Stimulated activated CD8-positive, alpha-beta memory T cell treated with anti-CD3 and anti-CD28 coated beads, Interleukin-7, amount 100 ng/mL, for 24 hours (primary cell): Measurements from ENCODE around the gene AQR.

Source experiments
- DNase-seq: peaks from one replicate; pipeline ENCODE4 v3.0.0-alpha.2; 2020; ENCODE audit warnings: low read depth

AQR gene

DNA sequence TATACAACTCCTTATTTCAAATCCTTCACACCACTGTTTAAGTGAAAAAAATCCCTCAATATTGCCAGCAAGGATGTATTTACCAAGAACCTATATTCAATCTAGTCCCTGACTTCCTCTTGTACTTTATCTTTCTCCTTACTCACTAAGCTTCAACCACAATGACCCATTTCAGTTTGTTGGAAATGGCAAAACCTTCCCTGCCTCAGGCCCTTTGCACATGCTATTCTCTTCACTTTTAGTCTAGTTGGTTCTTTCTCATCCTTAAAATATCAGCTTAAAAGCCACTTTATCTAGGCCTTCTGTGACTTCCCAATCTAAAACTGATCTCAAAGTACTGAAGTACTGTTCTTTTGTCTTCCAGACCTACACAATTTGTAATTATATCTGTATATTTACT is 92.9 kb downstream of the AQR start:
- no peak for DNase-seq

DNA sequence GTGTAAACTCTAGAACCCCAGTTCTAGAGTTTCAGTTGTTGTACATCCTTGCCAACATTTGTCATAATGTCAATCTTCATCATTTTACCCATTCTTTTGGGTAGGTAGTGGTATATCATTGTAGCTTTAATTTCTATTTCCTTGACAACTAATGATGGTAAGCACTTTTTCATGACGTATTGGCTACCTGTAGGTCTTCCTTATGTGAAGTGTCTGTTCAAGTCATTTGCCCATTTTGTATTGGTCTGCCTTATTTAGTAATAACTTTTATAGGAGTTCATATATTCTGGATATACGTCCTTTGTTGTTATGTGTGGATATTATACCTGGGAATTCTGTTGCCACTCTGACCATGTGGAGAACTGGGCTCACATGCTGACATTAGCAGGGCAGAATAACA is 100.4 kb downstream of the AQR start:
- no peak for DNase-seq

DNA sequence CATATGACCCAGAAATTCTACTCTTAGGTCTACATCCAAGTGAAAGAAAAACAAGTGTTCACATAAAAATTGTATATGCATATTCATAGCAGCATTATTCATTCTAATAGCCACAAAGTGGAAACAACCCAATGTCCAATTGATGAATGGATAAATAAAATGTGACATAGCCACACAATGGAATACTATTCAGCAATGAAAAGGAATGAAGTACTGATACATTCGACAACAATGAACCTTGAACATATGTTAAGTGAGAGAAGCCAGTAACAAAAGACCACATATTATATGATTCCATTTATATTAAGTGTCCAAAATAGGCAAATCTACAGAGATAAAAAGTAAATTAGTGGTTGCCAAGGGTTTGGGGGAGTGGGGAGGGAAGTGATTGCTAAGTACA is 104.0 kb downstream of the AQR start:
- DNase-seq = no peak

DNA sequence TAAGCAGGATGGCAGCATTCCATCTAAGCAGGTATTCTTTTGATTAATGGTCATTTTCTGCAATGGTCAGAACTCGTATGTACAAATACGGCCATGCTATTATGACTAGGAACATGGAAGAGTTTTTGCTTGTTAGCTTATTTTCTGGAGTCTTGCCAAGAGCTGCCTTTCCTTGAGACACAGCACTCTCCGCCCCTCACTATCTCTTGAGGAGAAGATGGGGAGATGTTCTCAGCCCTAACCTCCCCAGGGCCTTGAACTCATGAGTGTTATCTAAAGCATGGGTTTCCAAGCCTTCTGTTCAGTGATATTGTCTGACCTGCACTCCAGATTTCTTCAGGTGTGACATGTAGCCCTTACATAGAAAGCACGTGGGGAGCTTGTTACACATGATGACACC is 108.3 kb downstream of the AQR start:
- no peak for DNase-seq

DNA sequence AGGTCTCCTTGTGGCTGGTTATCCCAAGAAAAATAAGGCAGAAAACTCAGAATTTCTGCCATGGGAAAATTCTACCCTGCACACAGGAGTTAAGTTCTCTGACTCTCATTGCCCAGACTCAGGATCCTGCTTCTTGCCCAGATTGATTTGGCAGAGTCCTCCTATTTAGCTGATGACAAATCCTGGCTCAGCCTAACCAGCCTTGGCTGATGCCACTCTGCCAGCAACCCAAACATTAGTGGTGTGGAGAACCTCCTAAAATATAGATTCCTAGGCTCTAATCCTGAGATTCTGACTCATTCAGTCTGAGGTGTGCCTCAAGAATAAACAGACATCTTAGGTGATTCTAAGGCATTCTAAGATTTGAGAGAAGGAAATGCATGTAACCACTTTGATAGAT is 113.6 kb downstream of the AQR start:
- no peak for DNase-seq

DNA sequence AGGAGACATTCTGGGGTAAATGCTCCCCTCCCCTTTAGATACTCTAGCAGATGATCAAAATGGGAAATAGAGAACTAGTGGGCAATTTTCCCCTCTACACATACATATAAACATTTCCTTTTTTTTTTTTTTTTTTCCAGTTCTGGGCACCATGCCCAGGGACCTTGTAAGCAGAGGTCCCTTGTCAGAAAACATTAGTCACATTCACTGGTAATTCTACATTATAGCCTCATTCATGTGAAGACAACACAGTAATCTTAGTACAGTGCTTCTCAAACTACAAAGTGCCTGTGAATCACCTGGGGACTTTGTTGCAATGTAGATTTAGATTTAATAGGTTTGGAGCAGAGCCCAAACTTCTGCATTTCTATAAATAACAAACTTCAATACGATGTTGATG is 114.1 kb downstream of the AQR start:
- DNase-seq = no peak

DNA sequence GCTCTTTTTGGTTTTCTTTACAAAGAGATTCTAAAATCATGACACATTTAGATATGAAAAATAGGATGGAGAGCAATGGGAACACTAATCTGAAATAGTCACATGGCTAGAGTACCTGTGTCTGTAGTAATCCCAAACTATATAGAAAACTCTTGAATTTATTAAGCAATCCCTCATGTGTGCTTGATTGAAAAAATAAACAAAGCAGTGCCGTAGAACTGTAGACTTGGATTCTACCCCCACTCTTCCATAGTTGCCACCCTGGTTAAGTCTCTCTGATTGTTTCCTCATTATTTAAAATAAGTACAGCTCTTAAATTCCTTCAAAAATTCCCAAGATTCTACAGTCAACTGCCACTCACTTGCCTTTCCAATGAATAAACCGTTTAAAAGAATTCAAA is 115.3 kb downstream of the AQR start:
- no peak for DNase-seq

DNA sequence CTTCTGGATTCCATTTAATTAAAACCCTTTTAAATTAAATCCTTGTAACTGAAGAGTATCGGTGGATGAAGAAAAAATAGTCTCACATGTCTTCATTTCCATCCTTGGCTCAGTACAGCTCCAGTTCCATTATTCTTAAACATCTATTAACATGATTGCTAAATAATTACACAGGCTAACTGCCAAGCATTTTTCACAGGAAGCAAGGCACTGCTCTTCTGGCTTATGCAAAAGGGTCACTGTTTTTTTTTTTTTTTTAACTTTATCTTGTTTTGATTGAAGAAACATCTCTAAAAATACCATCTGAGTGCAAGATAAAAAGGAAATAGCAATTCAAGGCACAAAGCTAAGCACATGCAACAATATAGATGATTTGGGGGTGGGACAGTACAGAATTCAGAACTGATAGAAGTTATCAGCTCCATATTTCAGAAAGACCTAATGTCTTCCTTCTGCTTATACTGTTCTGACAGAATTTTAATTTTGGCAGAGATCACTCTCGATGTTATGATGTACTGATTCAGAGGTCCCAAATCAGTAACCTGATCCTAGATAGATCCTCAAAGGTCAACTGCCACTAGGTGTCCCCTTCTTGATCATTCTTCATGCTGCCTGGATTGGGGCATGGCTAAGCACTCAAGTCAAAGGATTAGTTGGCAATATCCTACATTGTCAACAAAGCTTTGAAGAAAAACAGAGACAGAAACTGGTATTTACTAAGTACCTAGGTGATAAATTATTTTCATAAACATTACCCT is 116.4 kb downstream of the AQR start:
- DNase-seq = no peak

DNA sequence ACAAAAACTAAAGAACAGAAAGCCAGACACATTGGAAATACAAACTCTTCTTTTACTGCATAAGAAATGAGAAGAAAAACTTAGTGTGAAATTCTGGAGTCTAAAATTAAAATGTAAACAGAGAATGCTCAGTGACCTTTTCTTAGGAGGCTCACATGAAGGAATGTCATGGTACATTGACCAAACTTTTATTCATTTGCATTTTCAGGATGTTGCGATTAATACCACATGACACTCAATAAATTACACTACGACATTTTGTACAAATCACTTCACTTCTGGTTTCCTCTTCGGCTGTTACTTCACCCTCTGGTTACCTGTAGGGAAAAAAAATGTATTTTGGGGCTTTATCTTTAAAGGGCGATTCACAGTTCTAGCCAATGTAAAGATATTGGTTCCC is 117.8 kb downstream of the AQR start:
- no peak for DNase-seq

DNA sequence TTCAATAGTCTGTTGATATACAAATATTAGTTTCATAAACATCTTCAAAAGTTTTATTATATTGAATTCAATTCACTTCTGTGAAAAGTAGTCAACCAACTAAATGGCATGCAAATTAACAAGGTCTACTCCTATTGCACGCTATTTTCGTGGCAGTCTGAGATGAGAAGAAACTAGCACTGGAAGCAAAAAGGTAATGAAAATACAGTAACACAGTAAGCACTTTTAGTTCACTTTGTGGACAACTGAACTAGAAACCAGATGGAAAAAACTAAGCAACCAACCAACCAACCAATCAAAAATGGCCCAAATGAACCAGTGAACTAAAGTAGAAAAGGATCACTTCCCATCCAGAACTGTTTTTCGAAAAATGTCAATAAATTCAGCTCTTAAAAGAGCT is 118.5 kb downstream of the AQR start:
- no peak for DNase-seq

DNA sequence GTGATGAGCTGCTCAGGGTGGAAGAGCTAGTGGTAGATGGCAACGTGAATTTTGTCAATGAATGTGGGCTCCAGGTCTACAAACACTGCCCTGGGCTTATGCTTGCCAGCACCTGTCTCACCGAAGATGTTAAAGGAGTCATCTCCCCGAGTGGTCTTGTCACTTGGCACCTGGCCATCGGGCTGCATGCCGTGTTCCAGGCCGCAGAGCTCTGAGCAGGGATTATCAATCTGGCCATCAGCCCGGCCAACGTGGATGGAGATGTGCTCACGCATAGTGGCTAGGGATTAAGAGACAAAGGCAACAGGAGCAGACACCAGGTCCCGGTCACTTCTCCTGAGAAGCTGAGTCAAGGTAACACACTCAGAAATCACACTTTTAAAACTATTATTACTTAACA is 119.4 kb downstream of the AQR start:
- DNase-seq = no peak

DNA sequence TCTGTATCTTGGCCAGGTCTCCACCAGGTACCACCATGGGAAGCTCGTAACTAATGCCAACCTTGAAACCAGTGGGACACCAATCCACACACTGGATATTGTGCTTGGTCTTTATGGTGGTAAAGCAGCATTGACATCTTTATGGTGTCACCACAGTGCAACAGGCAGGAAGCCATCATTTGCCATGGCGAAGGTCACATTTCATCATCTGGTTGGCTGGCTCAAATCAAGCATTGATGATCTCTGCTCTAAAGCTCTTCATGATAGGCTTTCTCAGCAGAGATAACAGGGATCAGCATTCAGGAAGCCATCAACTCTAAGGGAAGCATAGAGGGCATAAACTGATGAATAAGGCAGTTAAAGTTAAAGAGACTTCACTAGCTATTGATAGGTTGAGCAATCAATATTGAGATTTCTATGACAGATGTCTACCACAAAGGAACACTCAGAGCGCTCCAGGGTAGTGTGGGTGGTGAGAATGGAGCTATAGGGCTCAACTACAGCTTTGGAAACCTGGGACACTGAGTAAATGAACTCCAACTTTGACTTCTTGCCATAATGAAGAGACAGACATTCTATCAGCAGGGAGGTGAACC is 120.1 kb downstream of the AQR start:
- no peak for DNase-seq

DNA sequence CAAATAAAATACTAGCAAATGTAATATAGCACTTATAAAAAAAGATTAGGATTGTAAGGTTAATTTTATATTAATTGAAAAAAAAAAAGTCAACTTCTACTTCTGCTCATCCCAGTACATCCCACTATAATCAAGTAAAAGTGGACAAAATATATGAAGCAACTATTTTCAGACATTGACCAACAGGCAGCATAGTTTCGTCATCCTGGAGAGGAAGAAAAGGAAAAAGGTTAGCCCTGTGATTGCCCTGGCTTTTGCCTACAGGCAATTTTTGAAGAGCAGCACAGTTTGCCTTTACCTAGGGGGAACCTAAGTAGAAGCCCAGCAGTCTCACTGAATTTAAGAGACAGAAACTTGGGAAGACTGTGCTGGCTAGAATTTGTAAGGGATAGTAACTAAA is 121.9 kb downstream of the AQR start:
- DNase-seq = no peak

DNA sequence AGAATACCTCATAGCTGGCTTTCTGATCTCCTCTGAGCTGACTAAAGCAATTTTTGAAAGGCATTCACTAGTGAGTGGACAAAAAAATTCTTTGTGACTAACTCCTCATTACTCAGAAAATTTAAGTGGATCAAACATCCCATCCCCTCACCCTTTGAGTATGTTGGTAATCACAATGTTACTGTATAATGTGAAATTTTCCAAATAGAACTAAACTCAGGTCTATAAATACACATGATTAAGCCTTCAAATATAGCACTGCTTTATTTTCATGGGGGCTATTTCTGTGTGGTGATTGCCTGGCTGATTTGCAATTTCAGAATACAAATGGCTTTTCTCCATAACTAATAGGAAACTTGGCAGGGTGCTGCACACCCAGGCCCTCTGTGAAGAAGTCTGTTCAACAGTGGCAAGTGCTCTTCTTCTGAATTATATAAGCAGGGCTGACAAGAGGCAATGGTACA is 128.2 kb downstream of the AQR start:
- DNase-seq = no peak

DNA sequence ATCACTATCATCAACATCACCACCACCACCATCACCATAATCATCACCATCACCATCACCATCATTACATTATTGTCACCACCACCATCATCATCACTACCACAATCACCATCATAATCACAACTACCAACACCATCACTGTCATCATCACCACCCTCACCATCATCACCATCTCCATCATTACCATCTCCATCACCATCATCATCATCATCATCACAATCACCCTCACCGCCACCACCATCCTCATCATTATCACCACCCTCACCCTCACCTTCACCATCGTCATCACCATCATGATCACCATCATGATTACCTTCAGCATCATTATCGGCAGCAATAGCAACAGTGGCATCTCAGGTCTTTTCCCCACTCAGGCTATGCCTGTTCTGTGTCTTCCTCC is 131.3 kb downstream of the AQR start:
- DNase-seq = no peak

DNA sequence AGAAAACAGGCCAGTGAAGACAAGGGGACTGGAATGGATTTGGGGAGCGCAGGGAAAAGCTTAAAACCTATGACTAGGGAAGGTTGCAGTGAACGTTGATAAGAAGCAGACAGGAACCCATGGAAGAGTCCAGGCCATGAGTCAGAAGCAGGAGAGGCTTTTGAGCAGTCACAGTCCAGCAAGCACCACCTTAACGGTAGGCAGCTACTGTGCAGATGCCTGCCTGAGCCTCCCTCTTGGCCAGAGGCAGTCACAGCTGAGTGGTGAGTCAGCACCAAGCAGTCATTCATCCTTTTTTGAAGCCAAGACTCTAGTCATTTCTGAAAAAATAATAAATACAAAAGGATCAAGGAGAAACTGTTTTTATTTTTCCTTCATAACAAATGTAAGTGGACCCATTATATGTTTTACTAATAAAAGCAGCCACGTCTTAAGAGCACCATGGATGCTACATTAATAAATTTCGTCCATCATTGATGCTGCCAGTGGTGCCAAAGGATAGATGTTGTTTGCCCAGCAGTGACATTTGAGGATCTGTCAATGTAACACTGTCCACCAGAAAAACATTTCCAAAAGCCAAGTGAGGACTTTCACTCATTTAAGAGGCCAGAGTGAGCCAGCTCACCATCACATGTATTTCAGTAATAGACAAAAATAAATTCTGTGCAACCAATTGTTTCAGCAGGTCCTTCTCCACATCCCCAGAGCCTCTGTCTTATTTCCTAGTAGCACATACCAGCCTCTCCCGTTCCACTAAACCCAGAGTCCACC is 132.1 kb downstream of the AQR start:
- DNase-seq = no peak

DNA sequence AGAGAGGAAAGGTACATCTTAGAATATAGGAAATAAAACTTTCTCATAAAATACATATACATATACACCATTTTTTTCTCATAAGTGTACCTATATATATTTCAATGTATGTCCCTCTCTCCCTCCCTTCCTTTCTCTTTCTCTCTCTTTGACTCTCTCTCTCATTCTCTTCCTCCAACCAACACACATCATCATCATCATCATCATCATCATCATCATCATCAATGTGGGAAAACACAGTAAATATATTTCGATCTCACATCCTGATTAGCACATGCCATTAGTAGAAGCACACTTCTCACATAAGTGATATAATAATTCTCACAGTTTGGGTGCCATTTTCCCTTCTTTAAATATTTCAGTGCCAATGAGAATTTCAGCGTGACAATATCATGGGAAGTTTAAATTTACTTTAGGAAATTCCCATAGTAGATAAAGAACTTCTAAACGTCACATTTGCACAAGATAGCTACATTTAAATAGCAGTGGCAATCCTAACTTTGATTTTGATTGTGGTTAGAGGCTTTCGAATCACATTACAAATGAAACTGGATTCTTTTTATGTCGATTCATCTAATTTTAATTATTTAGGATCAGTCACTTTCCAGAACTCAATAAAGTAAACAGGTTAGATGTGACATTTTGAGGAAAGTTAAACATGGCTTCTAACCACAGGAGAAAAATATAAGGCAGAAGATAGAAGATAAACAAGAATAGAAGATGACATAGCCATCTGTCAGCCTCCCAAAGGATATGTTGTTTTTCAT is 141.2 kb downstream of the AQR start:
- no peak for DNase-seq

DNA sequence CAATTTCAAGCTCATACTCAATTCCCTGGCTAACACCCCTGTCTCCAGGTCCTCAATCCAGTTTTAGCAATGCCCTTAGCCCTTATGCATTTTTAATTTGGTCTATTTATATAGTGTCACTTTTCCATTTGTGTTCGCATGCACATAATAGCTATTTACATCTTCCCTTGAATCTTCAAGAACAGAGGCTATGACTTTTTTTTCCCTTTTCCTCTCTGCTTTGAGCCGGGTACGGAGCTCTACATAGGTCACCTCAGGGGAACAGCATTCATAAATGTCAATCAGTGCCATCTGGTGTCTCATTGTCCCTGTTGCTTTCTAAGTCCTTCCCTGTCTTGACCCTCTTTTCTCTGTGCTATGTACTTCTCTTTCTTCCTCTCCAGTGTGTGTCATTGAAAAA is 147.7 kb downstream of the AQR start:
- no peak for DNase-seq

DNA sequence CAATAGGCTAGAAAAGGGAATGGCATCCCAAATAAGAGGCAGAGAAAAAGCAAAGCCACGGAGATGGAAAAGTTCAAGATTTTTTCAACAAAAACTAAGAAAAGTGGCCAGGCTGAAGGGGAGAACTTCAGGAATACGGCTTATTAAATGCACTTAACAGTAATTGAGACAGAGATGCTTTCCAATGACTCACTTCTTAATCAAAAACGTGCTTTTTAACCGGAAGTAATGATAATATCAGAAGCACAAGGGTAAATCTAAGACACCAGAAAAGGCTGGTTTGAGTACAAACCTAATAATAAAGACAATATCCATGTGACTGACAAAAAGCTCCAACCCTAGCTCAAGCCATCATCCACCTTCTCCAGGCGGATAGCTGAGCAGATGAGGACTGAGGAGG is 149.4 kb downstream of the AQR start:
- no peak for DNase-seq

DNA sequence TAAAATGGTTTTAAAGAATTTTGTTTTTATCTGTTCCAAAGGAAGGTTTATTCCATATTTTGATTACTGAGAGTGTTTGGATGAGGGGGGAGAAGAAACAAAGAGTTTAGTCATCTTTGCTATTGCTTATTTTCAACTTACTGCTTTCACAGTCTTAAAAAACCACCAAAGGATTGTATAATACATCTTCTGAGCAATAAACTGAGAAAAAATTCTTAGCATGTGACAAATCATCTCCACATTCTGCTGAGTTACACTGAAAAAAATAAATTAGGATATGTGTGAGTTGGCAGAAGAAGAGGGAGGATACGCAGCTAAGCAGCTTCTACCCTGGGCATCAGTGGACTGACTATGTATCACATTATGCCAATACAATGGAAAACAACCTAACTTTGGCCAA is 151.0 kb downstream of the AQR start:
- DNase-seq = no peak

DNA sequence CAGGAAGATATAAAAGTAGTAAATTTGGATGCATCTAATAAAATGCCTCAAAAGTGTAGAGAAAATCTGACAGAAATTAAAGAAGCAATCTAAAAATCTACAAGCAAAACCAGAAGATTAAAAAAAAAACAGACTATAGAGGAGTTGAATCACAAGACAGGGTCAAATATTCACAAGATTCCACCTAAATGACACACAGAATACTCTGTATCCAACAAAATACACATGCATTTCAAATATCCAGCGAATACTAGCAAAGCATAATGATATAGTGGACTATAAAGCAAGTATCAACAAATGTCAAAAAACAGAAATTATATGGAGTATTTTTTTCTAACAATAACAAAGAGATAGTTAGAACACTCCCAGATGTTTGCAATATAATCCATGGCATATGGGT is 153.7 kb downstream of the AQR start:
- no peak for DNase-seq

DNA sequence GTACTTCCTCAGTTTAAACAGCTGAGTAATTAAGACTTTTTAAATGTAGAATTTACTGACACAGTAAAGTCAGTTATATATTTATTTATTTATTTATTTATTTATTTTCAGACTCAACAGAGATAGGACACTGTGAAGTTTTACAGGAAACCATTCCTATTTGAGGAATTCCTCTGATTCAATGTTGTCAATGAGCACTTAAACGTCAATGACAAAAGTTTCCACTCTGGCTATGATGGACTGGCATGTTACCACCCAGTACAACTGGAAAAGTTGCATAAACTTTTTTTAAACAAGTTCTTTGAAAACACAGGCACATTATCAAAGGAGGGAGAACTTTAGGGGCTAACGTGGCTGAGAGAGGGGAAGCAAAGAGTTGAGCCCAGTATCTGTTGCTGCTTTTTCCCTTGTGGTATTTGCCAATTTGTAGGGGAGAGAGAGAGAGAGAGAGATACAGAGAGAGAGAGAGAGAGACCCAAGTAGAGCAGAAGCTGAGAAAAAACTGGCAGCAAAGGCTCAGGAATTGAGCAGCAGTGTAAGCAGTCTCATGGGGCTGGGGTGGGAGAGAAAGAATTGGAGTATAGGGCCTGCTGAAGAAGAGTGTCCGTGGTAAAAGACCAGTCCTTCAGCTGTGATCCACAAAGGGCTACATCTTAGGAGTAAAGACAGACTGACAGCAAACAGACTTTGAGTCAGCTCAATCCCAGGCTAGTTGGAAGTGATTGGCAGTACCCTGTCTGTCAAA is 155.9 kb downstream of the AQR start:
- DNase-seq = no peak
